ENCODE data around the gene LACTB.
A peak's percentile ranks its signal among the peaks of the same experiment; 100 is the strongest.

LACTB gene

GRCh38 chr15:63187589-63188226, 66.0 kb downstream of the LACTB start:
- Mint-ChIP-seq H3K4me3 (no peak overlapping the region), H3K4me1 (peaks cover 32% of the 10 kb centered on the region)
- no peak for ATAC-seq (ENCODE audit: low read depth)

GRCh38 chr15:63188247-63188925, 66.7 kb downstream of the LACTB start:
- Mint-ChIP-seq H3K9me3 (no peaks in the 10 kb centered on the region), H3K4me1 (peaks cover 33% of the 10 kb centered on the region), H3K27me3 (no peaks in the 10 kb centered on the region), H3K27ac (peak overlapping the region; percentile 99), H3K4me3 (peak overlapping the region; percentile 96), H3K36me3 (no peaks in the 10 kb centered on the region)
- DNase-seq (ENCODE audit: low spot score in 2 of 2), result no peak
- no peak for ATAC-seq (ENCODE audit: low read depth)

More at GRCh38 chr15:63187589-63188226, 66.0 kb downstream of the LACTB start:
- no peaks in the 10 kb centered on the region for H3K36me3 Mint-ChIP-seq
- H3K27me3 Mint-ChIP-seq, result no peaks in the 10 kb centered on the region
- no peak for DNase-seq (ENCODE audit: low spot score in 2 of 2)
- H3K27ac Mint-ChIP-seq, result no peak overlapping the region
- H3K9me3 Mint-ChIP-seq, result no peaks in the 10 kb centered on the region

- Mint-ChIP-seq H3K4me1 (peaks cover 39% of the 10 kb centered on the region), H3K4me3 (peak within 1 kb of the TSS; percentile 96), H3K27ac (peak within 1 kb of the TSS; percentile 99), H3K36me3 (peaks cover 2% of the 10 kb centered on the region), H3K27me3 (no peaks in the 10 kb centered on the region), H3K9me3 (no peaks in the 10 kb centered on the region)
- DNase-seq (ENCODE audit: low spot score in 2 of 2) (peak; percentile 91 to 95), ATAC-seq (ENCODE audit: low read depth) (peak; percentile 74)
Measured at GRCh38 chr15:63188926-63189871, 67.5 kb downstream of the LACTB start, which contains the start of gene RAB8B. TSS of gene RAB8B (plus strand) at chr15:63189606. CDS start at chr15:63189625, 19 bp downstream.

GRCh38 chr15:63189941-63190768, 68.5 kb downstream of the LACTB start:
- Mint-ChIP-seq H3K4me1 (peaks cover 43% of the 10 kb centered on the region), H3K4me3 (peak overlapping the region; percentile 96)

GRCh38 chr15:63190769-63191649, 69.3 kb downstream of the LACTB start:
- ATAC-seq (ENCODE audit: low read depth) (no peak), DNase-seq (ENCODE audit: low spot score in 2 of 2) (no peak)
- Mint-ChIP-seq H3K4me1 (peaks cover 51% of the 10 kb centered on the region), H3K27me3 (no peaks in the 10 kb centered on the region), H3K9me3 (no peaks in the 10 kb centered on the region), H3K36me3 (peaks cover 2% of the 10 kb centered on the region), H3K27ac (peak overlapping the region; percentile 99), H3K4me3 (peak overlapping the region; percentile 96)

More at GRCh38 chr15:63189941-63190768, 68.5 kb downstream of the LACTB start:
- Mint-ChIP-seq H3K36me3 (peaks cover 2% of the 10 kb centered on the region), H3K9me3 (no peaks in the 10 kb centered on the region), H3K27me3 (no peaks in the 10 kb centered on the region), H3K27ac (peak overlapping the region; percentile 99)
- ATAC-seq (ENCODE audit: low read depth) (no peak), DNase-seq (ENCODE audit: low spot score in 2 of 2) (no peak)
